K562 (cell line): ENCODE measurements around the gene PDZD2. TPM values are rescaled to one million over a fixed set of nuclear protein-coding genes. Genes with fewer than 3 reads are reported as not detected.

Source experiments
- ATAC-seq: fragments of 200-7000 bp; cut with Tn5 transposase; 3 replicates; pipeline ENCODE4 v1.9.1; 2020; ENCODE audit warnings: moderate library complexity
- BruUV-seq: library from RNA; stranded (reverse); fragments of 400-500 nt; replicated peaks from 2 replicates; lab custom pipeline; 2021; lab: Mats Ljungman, UMichigan
- CTCF ChIA-PET: fragments of 300-600 bp; formaldehyde crosslinking; extraction: SDS; loops from one replicate; lab custom pipeline; 2021; ENCODE audit warnings: low intra/inter-chr PET ratio; lab: Yijun Ruan, JAX
- POLR2A ChIA-PET: fragments of 300-600, 350-650 bp; sonication (Branson Sonifier 250); formaldehyde crosslinking; extraction: SDS; loops from one replicate; lab custom pipeline; 2021; ENCODE audit warnings: antibody characterized with exemption, inconsistent platforms; lab: Yijun Ruan, JAX
- DNase-seq, 4 experiments: peaks; one replicate each; pipeline versions ENCODE4 v3.0.0 to v3.0.0-alpha.2; 2011 to 2018; ENCODE audit warnings: low spot score in 3 of 4, mixed read lengths in 3 of 4; ENCODE audit errors: extremely low read depth in 1 of 4
- FAIRE-seq: peaks from 2 replicates; lab custom pipeline; 2011; peaks lifted over from hg19 to GRCh38; lab: Jason Lieb, UNC
- H2AFZ ChIP-seq: 2 replicates; pipeline ENCODE4 v1.6.0; 2011; ENCODE audit warnings: low read depth, low read length, control low read depth, inconsistent platforms
- H3K27ac ChIP-seq: fragments of 200-600 bp; 3 replicates; pipeline ENCODE4 v1.8.0; 2011; ENCODE audit warnings: low read depth, mild to moderate bottlenecking, control low read depth, inconsistent platforms, low read length, moderate library complexity, mixed read lengths; ENCODE audit errors: extremely low read depth
- H3K27me3 ChIP-seq, 2 experiments: fragments of 300-600 bp in 1 of 2; 2 replicates in 1 of 2; 3 replicates in 1 of 2; pipeline versions ENCODE4 v1.6.0 to v1.8.0; 2011; ENCODE audit warnings: inconsistent platforms in 2 of 2, low read length in 2 of 2, mild to moderate bottlenecking in 1 of 2, mixed read lengths in 1 of 2, moderate library complexity in 1 of 2; ENCODE audit not compliant: control insufficient read depth in 2 of 2, insufficient read depth in 2 of 2
- H3K36me3 ChIP-seq: fragments of 300-600 bp; 3 replicates; pipeline ENCODE4 v1.8.0; 2011; ENCODE audit warnings: mild to moderate bottlenecking, low read length, inconsistent platforms; ENCODE audit not compliant: control insufficient read depth, insufficient read depth
- H3K4me1 ChIP-seq, 2 experiments: fragments of 200-600 bp in 1 of 2; replicated peaks in 1 of 2; 2 replicates in 1 of 2; 3 replicates in 1 of 2; pipeline versions ENCODE4 v1.5.1 to v1.8.0; 2011; ENCODE audit warnings: inconsistent platforms in 2 of 2, low read length in 2 of 2, mild to moderate bottlenecking in 1 of 2, mixed read lengths in 1 of 2, moderate library complexity in 1 of 2; ENCODE audit not compliant: control insufficient read depth in 2 of 2, insufficient read depth in 2 of 2
- H3K4me2 ChIP-seq: 2 replicates; pipeline ENCODE4 v1.6.1; 2011; ENCODE audit warnings: low read length, control low read depth, inconsistent platforms, mixed read lengths; ENCODE audit not compliant: insufficient read depth
- H3K4me3 ChIP-seq: fragments of 200-600 bp; sonication (generic), shearing (Covaris generic); 2 replicates; pipeline ENCODE4 v1.5.1; 2016; ENCODE audit warnings: control low read depth, inconsistent platforms
- H3K79me2 ChIP-seq: fragments of 200-600 bp; 3 replicates; pipeline ENCODE4 v1.8.0; 2011; ENCODE audit warnings: low read length, inconsistent platforms; ENCODE audit not compliant: control insufficient read depth, insufficient read depth
- H3K9ac ChIP-seq, 2 experiments: 2 replicates each; pipeline versions ENCODE4 v1.6.0 to v1.6.1; 2011; ENCODE audit warnings: low read depth in 2 of 2, low read length in 2 of 2, control low read depth in 1 of 2, inconsistent platforms in 1 of 2, mild to moderate bottlenecking in 1 of 2, mixed read lengths in 1 of 2; ENCODE audit not compliant: insufficient read depth in 1 of 2
- H3K9me1 ChIP-seq: one replicate; pipeline ENCODE4 v1.6.0; 2011; ENCODE audit warnings: inconsistent platforms, mild to moderate bottlenecking, low read length, moderate library complexity; ENCODE audit not compliant: control insufficient read depth, insufficient read depth
- H3K9me3 ChIP-seq: replicated peaks from 2 replicates; pipeline ENCODE4 v1.5.1; 2011; ENCODE audit warnings: low read depth, low read length, inconsistent platforms; ENCODE audit not compliant: control insufficient read depth, insufficient read depth
- H4K20me1 ChIP-seq: replicated peaks from 2 replicates; pipeline ENCODE4 v1.6.1; 2011; ENCODE audit warnings: low read length, inconsistent platforms, mixed read lengths; ENCODE audit not compliant: control insufficient read depth, insufficient read depth
- ARNT ChIP-seq, 2 experiments: fragments of 450-650 bp; IDR thresholded peaks; 2 replicates each; pipeline ENCODE4 v1.6.1; 2016; ENCODE audit warnings: mild to moderate bottlenecking in 1 of 2
- HMGXB4 ChIP-seq: sonication (generic); formaldehyde crosslinking; IDR thresholded peaks from 2 replicates; pipeline ENCODE4 v1.8.1; 2023; ENCODE audit warnings: mild to moderate bottlenecking, missing genetic modification reagents
- HNRNPL ChIP-seq: fragments of 200-400 bp; formaldehyde crosslinking; IDR thresholded peaks from 2 replicates; pipeline ENCODE4 v1.6.1; 2017; ENCODE audit warnings: low read depth, mild to moderate bottlenecking, low read length
- MEIS2 ChIP-seq: fragments of 450-650 bp; IDR thresholded peaks from 2 replicates; pipeline ENCODE4 v1.6.1; 2014; ENCODE audit warnings: mild to moderate bottlenecking; ENCODE audit not compliant: partially characterized antibody
- NCOA1 ChIP-seq: fragments of 450-650 bp; IDR thresholded peaks from 2 replicates; pipeline ENCODE4 v1.6.1; 2016; ENCODE audit warnings: low read depth
- NEUROD1 ChIP-seq: fragments of 150-350 bp; IDR thresholded peaks from 2 replicates; pipeline ENCODE4 v1.6.1; 2014; ENCODE audit warnings: borderline replicate concordance, low read length, low read depth; ENCODE audit not compliant: partially characterized antibody
- PCBP2 ChIP-seq: fragments of 200-400 bp; formaldehyde crosslinking; IDR thresholded peaks from 2 replicates; pipeline ENCODE4 v1.6.1; 2018; ENCODE audit warnings: low read length, low read depth, mild to moderate bottlenecking, moderate library complexity; ENCODE audit not compliant: poor library complexity, severe bottlenecking
- PHB2 ChIP-seq: fragments of 450-650 bp; IDR thresholded peaks from 2 replicates; pipeline ENCODE4 v1.6.1; 2017; ENCODE audit warnings: low read depth
- POLR3A ChIP-seq: IDR thresholded peaks from 2 replicates; pipeline ENCODE4 v1.6.1; 2011; ENCODE audit warnings: borderline replicate concordance, mild to moderate bottlenecking, moderate library complexity; ENCODE audit not compliant: insufficient read length, insufficient read depth; ENCODE audit errors: extremely low read depth
- RBM22 ChIP-seq: fragments of 200-400 bp; formaldehyde crosslinking; IDR thresholded peaks from 2 replicates; pipeline ENCODE4 v1.6.1; 2018; ENCODE audit warnings: low read length, low read depth; ENCODE audit not compliant: poor library complexity, severe bottlenecking
- YY1 ChIP-seq, 3 experiments: IDR thresholded peaks; 2 replicates each; pipeline ENCODE4 v1.6.1; 2011; ENCODE audit warnings: low read length in 2 of 3, mild to moderate bottlenecking in 2 of 3, moderate library complexity in 2 of 3, borderline replicate concordance in 1 of 3, control low read depth in 1 of 3, low read depth in 1 of 3; ENCODE audit not compliant: insufficient read depth in 3 of 3, insufficient replicate concordance in 2 of 3, control insufficient read depth in 1 of 3, insufficient read length in 1 of 3; ENCODE audit errors: extremely low read depth in 1 of 3
- WGBS: fragments of 100-300 bp; shearing (Covaris generic); methylation state at CpG from one replicate; pipeline ENCODE4 v1.1.6; 2016; ENCODE audit warnings: low coverage, mixed read lengths; ENCODE audit not compliant: insufficient coverage; ENCODE audit errors: missing lambda C conversion rate; 5-methylcytosine and 5-hydroxymethylcytosine counted together
- in situ Hi-C: fragments of 300-500 bp; cut with MboI; formaldehyde crosslinking; loops from 4 replicates; pipeline ENCODE4 v1.15.0; 2018; ENCODE audit warnings: inconsistent platforms, mixed read lengths
- intact Hi-C: fragments of 100-400 bp; cut with micrococcal nuclease; formaldehyde crosslinking; loops from 2 replicates; pipeline ENCODE4 v1.14.2; 2022
- polyA plus RNA-seq, 8 experiments: library from polyadenylated mRNA; depleted of rRNA in 4 of 8; stranded (reverse) in 5 of 8; unstranded in 3 of 8; fragments of >200 nt; fragmentation: Nextera tagmentation in 2 of 8; fragmentation: Illumina TruSeq in 1 of 8; extraction: Ambion mirVana in 2 of 8; extraction: Trizol in 1 of 8; gene quantifications; 2 replicates each; pipeline versions ENCODE4 v1.2.1 to v1.2.3, GENCODE V29; 2011 to 2014; ENCODE audit warnings: inconsistent platforms in 1 of 8, missing spikeins in 1 of 8
- total RNA-seq, 7 experiments: library from RNA; depleted of rRNA in 6 of 7; stranded (reverse); fragments of >200 nt in 6 of 7; fragmentation: Illumina TruSeq in 2 of 7; extraction: Trizol in 2 of 7; gene quantifications; 2 replicates each; pipeline versions ENCODE4 v1.2.1 to v1.2.3, GENCODE V29; 2011 to 2021; ENCODE audit warnings: low replicate concordance in 1 of 7
- TF ChIP-seq, protein P1 (sequence below), 2 experiments: fragments of 450-650 bp in 1 of 2; IDR thresholded peaks; 2 replicates each; pipeline ENCODE4 v1.6.1; 2011 to 2017; ENCODE audit warnings: low read depth in 2 of 2, antibody characterized with exemption in 1 of 2, borderline replicate concordance in 1 of 2, low read length in 1 of 2, mild to moderate bottlenecking in 1 of 2, mixed read lengths in 1 of 2; ENCODE audit not compliant: control insufficient read depth in 1 of 2
- TF ChIP-seq, protein P2 (sequence below), 2 experiments: IDR thresholded peaks in 1 of 2; conservative IDR thresholded peaks in 1 of 2; 2 replicates each; pipeline ENCODE4 v1.6.1; 2016; ENCODE audit warnings: low read depth in 2 of 2, mild to moderate bottlenecking in 1 of 2, missing compliant biosample characterization in 1 of 2, missing genetic modification characterization in 1 of 2, moderate library complexity in 1 of 2

Gene PDZD2
- total and polyA plus RNA-seq, 9 of the 15 experiments (the other 6 are each of a cell fraction or from before 2014, with no cell fraction given): 0.02 to 0.08 (median 0.04) TPM; not detected in 6

DNA sequence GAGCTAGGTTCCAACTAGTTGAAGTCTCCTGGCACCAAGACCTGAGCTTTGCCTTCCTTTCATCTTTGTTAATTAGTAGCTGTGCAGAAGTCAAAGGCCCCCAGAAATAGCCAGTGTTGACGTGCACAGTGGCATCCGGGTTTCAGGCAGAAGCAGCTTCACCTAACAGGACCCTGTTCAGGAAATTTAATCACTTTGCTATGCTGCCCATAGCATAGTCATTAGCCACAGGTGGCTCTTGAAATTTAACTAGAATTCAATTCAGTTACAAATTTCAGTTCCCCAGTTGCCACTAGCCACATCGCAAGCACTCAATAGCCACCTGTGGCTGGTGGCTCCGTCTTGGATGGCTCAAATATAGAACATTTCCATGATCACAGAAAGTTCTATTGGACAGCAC lies 356.1 kb downstream of the PDZD2 start:
- Histone ChIP-seq H3K9me3 (no peaks in the 10 kb centered on the region), H4K20me1 (no peaks in the 10 kb centered on the region), H3K9me1 (no peaks in the 10 kb centered on the region), H3K4me1 (no peaks in the 10 kb centered on the region), H3K79me2 (no peaks in the 10 kb centered on the region), H3K4me2 (no peak overlapping the region), H3K27ac (no peak overlapping the region), H2AFZ (no peak overlapping the region), H3K36me3 (no peaks in the 10 kb centered on the region), H3K4me3 (no peak overlapping the region), H3K27me3 (peaks cover 37 to 59% of the 10 kb centered on the region in 2 experiments), H3K9ac (no peak overlapping the region)
- ATAC-seq: no peak
- ChIA-PET CTCF (no interaction called here), POLR2A (no interaction called here)
- no peak for FAIRE-seq
- in situ Hi-C loops (loop anchor here (5.0 kb wide), 1 partner anchor 1607 kb away; no protein-coding TSS in a partner anchor), intact Hi-C loops (no loop called here)
- WGBS: 1% methylated on average over 4 of the region's 4 CpGs
- DNase-seq: no peak
- BruUV-seq: no TSS peak
- TF ChIP-seq, protein P1, sequence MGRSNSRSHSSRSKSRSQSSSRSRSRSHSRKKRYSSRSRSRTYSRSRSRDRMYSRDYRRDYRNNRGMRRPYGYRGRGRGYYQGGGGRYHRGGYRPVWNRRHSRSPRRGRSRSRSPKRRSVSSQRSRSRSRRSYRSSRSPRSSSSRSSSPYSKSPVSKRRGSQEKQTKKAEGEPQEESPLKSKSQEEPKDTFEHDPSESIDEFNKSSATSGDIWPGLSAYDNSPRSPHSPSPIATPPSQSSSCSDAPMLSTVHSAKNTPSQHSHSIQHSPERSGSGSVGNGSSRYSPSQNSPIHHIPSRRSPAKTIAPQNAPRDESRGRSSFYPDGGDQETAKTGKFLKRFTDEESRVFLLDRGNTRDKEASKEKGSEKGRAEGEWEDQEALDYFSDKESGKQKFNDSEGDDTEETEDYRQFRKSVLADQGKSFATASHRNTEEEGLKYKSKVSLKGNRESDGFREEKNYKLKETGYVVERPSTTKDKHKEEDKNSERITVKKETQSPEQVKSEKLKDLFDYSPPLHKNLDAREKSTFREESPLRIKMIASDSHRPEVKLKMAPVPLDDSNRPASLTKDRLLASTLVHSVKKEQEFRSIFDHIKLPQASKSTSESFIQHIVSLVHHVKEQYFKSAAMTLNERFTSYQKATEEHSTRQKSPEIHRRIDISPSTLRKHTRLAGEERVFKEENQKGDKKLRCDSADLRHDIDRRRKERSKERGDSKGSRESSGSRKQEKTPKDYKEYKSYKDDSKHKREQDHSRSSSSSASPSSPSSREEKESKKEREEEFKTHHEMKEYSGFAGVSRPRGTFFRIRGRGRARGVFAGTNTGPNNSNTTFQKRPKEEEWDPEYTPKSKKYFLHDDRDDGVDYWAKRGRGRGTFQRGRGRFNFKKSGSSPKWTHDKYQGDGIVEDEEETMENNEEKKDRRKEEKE (IDR thresholded peaks at IDR 0.05; ENCODE audit: borderline replicate concordance in 1 of 2, control insufficient read depth in 1 of 2, low read depth in 2 of 2, low read length in 1 of 2): no peak
- TF ChIP-seq NCOA1 (no peak), POLR3A (no peak), ARNT (IDR thresholded peaks at IDR 0.05) (no peak), RBM22 (no peak), PHB2 (no peak), MEIS2 (no peak), HNRNPL (no peak), YY1 (IDR thresholded peaks at IDR 0.05; ENCODE audit: borderline replicate concordance in 1 of 3, control insufficient read depth in 1 of 3, extremely low read depth in 1 of 3, insufficient read depth in 3 of 3, insufficient read length in 1 of 3, insufficient replicate concordance in 2 of 3, low read depth in 1 of 3, low read length in 2 of 3) (no peak), PCBP2 (no peak), NEUROD1 (no peak), HMGXB4 (no peak)
- TF ChIP-seq, protein P2, sequence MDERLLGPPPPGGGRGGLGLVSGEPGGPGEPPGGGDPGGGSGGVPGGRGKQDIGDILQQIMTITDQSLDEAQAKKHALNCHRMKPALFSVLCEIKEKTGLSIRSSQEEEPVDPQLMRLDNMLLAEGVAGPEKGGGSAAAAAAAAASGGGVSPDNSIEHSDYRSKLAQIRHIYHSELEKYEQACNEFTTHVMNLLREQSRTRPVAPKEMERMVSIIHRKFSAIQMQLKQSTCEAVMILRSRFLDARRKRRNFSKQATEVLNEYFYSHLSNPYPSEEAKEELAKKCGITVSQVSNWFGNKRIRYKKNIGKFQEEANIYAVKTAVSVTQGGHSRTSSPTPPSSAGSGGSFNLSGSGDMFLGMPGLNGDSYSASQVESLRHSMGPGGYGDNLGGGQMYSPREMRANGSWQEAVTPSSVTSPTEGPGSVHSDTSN (CRISPR knock-in tag; IDR thresholded peaks at IDR 0.05; ENCODE audit: low read depth): no peak
- TF ChIP-seq, protein P2 (tag; conservative IDR thresholded peaks at IDR 0.05; ENCODE audit: low read depth): no peak
